Upper lobe of right lung (tissue), 1 donor: ENCODE results near the gene KDM7A. TPM values are rescaled to one million over a fixed set of nuclear protein-coding genes. Genes with fewer than 3 reads are reported as not detected.

Experiments
- ATAC-seq: fragments of 200-7000 bp; cut with Tn5 transposase; one replicate; pipeline ENCODE4 v1.9.1; 2020; ENCODE audit warnings: mild to moderate bottlenecking, moderate library complexity
- DNase-seq: peaks from one replicate; pipeline ENCODE4 v3.0.0-alpha.2; 2020
- H3K27ac ChIP-seq: fragments of 200-600 bp; one replicate; pipeline ENCODE4 v1.8.0; 2022
- H3K27me3 ChIP-seq: fragments of 200-600 bp; one replicate; pipeline ENCODE4 v1.8.0; 2022; ENCODE audit warnings: mild to moderate bottlenecking
- H3K36me3 ChIP-seq: fragments of 200-600 bp; one replicate; pipeline ENCODE4 v1.8.0; 2022
- H3K4me1 ChIP-seq: fragments of 200-600 bp; one replicate; pipeline ENCODE4 v1.8.0; 2022
- H3K4me3 ChIP-seq: fragments of 200-600 bp; one replicate; pipeline ENCODE4 v1.8.0; 2022; ENCODE audit warnings: mild to moderate bottlenecking
- H3K9me3 ChIP-seq: fragments of 200-600 bp; one replicate; pipeline ENCODE4 v1.8.0; 2022
- CTCF ChIP-seq: fragments of 200-600 bp; IDR thresholded peaks from one replicate; pipeline ENCODE4 v1.8.0; 2022; ENCODE audit warnings: antibody characterized with exemption
- intact Hi-C: fragments of 100-400 bp; cut with DNase I; formaldehyde crosslinking; loops from one replicate; pipeline ENCODE4 v1.11.0; 2022
- total RNA-seq: library from RNA; stranded (reverse); fragmentation: NEBNext Ultra II Directional; extraction: Animal tissue kit (Norgen Biotek cat#: 25700); gene quantifications from one replicate; pipeline ENCODE4 v1.2.1, GENCODE V29; 2021
- donor health status: DM: no; HTN: yes; CAD: no; lungs with severe emphysema.

KDM7A gene
- total RNA-seq, 1 donor from 2014 or later, result 16.7 TPM

- no peak for DNase-seq
Measured at GRCh38 chr7:140153666-140154161, 23.1 kb downstream of the KDM7A start.

GRCh38 chr7:140146574-140146973, 30.2 kb downstream of the KDM7A start:
- H3K27me3 ChIP-seq, result no peaks in the 10 kb centered on the region
- intact Hi-C loops, result no loop called here
- DNase-seq (no peak), ATAC-seq (no peak)
- H3K4me1 ChIP-seq, result no peaks in the 10 kb centered on the region
- no peaks in the 10 kb centered on the region for H3K36me3 ChIP-seq
- H3K9me3 ChIP-seq, result no peaks in the 10 kb centered on the region
- no peak overlapping the region for H3K27ac ChIP-seq
- no peak for TF ChIP-seq CTCF
- H3K4me3 ChIP-seq, result no peak overlapping the region

More at GRCh38 chr7:140153666-140154161, 23.1 kb downstream of the KDM7A start:
- Histone ChIP-seq H3K27ac (no peak overlapping the region), H3K4me3 (no peak overlapping the region), H3K27me3 (no peaks in the 10 kb centered on the region), H3K9me3 (no peaks in the 10 kb centered on the region), H3K4me1 (peaks cover 4% of the 10 kb centered on the region), H3K36me3 (no peaks in the 10 kb centered on the region)
- ATAC-seq, result no peak
- TF ChIP-seq CTCF, result no peak
- intact Hi-C loops, result no loop called here

GRCh38 chr7:140145709-140146108, 31.1 kb downstream of the KDM7A start:
- no peaks in the 10 kb centered on the region for H3K27me3 ChIP-seq
- H3K9me3 ChIP-seq, result no peaks in the 10 kb centered on the region
- no peaks in the 10 kb centered on the region for H3K4me1 ChIP-seq
- no peak overlapping the region for H3K27ac ChIP-seq
- no peak for DNase-seq
- H3K36me3 ChIP-seq, result no peaks in the 10 kb centered on the region
- ATAC-seq, result no peak
- no peak overlapping the region for H3K4me3 ChIP-seq
- TF ChIP-seq CTCF, result no peak
- intact Hi-C loops, result no loop called here

GRCh38 chr7:140144821-140145220, 32.0 kb downstream of the KDM7A start:
- Histone ChIP-seq H3K27ac (no peak overlapping the region), H3K4me3 (no peak overlapping the region), H3K9me3 (no peaks in the 10 kb centered on the region), H3K36me3 (no peaks in the 10 kb centered on the region), H3K27me3 (no peaks in the 10 kb centered on the region), H3K4me1 (no peaks in the 10 kb centered on the region)
- no peak for DNase-seq
- intact Hi-C loops, result no loop called here
- ATAC-seq, result no peak
- TF ChIP-seq CTCF, result no peak

- DNase-seq (no peak), ATAC-seq (no peak)
- no peak overlapping the region for H3K27ac ChIP-seq
Measured at GRCh38 chr7:140143997-140144396, 32.8 kb downstream of the KDM7A start.

More at GRCh38 chr7:140143997-140144396, 32.8 kb downstream of the KDM7A start:
- no peaks in the 10 kb centered on the region for H3K36me3 ChIP-seq
- no peaks in the 10 kb centered on the region for H3K4me1 ChIP-seq
- no peaks in the 10 kb centered on the region for H3K27me3 ChIP-seq
- no peak overlapping the region for H3K4me3 ChIP-seq
- no peak for TF ChIP-seq CTCF
- H3K9me3 ChIP-seq, result no peaks in the 10 kb centered on the region
- intact Hi-C loops, result no loop called here
